Rectal smooth muscle tissue (tissue), 1 donor: ENCODE measurements around the gene PKNOX2.

ENCODE experiments used
- H3K27ac ChIP-seq: one replicate; pipeline ENCODE4 v1.7.0; 2013; ENCODE audit warnings: low read depth, low read length, inconsistent platforms
- H3K27me3 ChIP-seq: one replicate; pipeline ENCODE4 v1.7.0; 2013; ENCODE audit warnings: low read length; ENCODE audit not compliant: control insufficient read depth, insufficient read depth
- H3K36me3 ChIP-seq: one replicate; pipeline ENCODE4 v1.7.0; 2013; ENCODE audit warnings: low read length; ENCODE audit not compliant: control insufficient read depth, insufficient read depth
- H3K4me1 ChIP-seq: one replicate; pipeline ENCODE4 v1.7.0; 2013; ENCODE audit warnings: low read length; ENCODE audit not compliant: control insufficient read depth, insufficient read depth
- H3K4me3 ChIP-seq: one replicate; pipeline ENCODE4 v1.7.0; 2013; ENCODE audit warnings: low read length
- H3K9ac ChIP-seq: one replicate; pipeline ENCODE4 v1.7.0; 2013; ENCODE audit warnings: low read length

Gene PKNOX2

DNA sequence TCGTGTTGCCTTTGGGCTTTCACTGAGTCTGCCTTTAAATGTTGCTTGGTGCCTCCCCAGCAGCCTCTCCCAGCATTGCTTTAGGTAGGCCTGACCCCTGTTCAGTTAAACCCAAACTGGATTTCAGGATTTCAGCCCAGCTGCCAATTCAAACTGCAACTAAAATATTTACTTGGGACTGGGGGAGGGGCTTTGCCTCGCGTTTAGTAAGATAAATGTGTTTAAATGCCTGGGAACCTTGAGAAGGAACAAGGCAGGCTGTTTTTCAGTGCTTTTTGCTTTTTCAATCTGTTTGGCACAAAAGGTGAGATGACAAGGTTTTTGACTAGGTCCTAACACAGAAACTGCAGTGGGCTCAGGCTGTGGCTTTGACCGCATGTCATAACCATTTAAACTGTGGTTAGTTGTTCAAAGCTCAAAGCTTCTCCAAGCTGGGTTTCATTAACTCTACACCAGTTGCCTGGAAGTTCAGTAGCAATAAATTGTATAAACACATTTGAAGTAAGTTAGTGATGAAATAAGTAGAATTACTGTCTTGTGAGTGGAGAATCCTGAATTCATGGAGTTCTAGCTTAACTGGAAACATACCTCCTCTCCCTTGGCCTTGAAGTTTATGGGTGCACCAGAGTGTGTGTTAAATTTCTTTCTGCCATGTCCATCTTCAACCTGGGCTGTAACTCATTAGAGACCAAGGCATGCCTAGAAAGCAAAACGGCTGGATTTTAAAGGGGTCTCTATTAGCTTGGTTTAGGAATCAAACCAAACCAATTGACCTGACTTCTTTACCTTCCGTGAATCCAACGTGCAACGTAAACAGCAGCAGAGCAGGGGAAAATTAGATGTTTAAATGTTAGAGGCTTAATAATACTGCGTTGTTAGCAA lies 3.6 kb downstream of the PKNOX2 start:
- H3K27ac ChIP-seq, result peak overlapping the region; percentile 11
- H3K36me3 ChIP-seq, result no peaks in the 10 kb centered on the region
- H3K4me3 ChIP-seq, result no peak overlapping the region
- H3K4me1 ChIP-seq, result peaks cover 16% of the 10 kb centered on the region
- no peak overlapping the region for H3K9ac ChIP-seq
- no peaks in the 10 kb centered on the region for H3K27me3 ChIP-seq

DNA sequence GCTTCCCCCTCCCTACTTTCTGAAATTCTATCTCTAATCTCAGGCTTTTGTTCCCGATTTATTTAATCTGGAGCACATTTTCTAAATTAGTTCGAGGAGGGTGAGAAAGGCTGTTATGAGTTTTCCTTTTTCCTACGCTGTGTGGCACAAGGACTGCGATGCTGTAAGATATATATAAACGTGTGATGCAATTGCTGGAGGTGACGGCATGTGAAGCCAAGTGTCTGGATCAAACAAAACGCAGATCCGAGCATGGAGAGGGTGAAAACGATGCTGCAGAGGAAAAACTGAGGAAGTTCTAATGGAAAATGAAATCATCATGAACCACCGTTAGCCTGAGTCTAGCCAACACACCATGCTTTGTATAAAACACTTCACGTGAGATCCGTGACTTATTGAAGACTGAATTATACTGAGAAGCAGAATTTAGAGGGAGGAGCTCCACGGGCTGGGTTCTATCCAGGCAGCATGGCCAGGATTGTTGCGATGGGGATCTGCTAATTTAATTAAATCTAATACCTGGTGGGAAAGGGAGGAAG lies 4.4 kb downstream of the PKNOX2 start:
- H3K4me1 ChIP-seq, result peaks cover 14% of the 10 kb centered on the region
- H3K36me3 ChIP-seq, result no peaks in the 10 kb centered on the region
- H3K27ac ChIP-seq, result peak overlapping the region; percentile 42
- no peak overlapping the region for H3K4me3 ChIP-seq
- no peaks in the 10 kb centered on the region for H3K27me3 ChIP-seq
- no peak overlapping the region for H3K9ac ChIP-seq

DNA sequence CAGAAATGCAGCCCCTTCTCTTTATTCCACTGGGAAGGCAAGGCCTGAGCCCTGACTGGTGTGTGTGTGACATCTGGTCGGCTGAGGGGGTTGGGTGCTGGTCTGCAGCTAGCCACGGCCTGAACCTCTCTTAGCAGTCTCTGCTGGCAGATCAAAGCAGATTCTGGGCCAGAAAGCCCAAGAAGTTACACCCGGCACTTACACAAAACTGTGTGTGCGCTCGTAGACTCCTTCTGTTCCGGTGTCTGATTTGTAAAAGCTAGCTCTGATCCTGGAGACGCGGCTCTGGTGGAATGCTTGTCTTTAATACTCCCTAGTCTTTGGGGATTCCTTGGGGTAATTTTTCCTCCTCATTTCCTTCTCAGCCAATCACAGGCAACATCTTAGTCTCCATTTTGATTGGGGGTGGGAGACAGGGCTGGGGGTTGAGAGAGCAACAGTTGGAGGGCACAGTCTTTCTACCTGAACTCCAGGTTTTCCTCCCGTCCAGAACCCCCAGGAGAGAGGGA lies 5.5 kb downstream of the PKNOX2 start:
- Histone ChIP-seq H3K36me3 (no peaks in the 10 kb centered on the region), H3K4me3 (peak overlapping the region; percentile 3), H3K9ac (no peak overlapping the region), H3K27me3 (no peaks in the 10 kb centered on the region), H3K27ac (peak overlapping the region; percentile 42), H3K4me1 (peaks cover 12% of the 10 kb centered on the region)

DNA sequence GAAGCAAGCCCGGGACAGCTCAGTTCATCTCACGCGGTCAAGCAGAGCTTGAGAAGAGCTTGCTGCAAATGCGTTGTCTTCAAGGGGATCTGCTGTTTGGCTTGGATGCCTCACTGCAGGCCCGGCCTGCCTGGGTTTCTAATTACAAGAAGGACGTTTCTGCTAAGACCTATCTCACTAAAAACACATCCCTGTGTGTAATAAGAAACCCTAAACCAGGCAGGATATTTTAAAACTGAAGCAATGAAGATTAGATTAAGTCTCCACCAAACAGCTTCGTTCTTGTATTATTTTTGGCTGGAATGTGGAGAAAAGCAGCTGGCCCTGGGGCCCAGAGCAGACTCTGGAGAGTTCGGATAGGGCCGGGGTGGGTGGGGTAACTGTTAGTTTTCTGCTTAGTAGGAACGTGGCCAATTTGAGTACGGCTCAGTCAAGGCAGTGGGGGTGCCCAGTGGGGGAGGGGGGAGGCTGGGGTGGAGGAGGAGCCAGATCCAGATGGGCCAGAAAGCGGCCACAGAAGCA lies 6.0 kb downstream of the PKNOX2 start:
- H3K4me3 ChIP-seq, result no peak overlapping the region
- H3K27me3 ChIP-seq, result no peaks in the 10 kb centered on the region
- H3K27ac ChIP-seq, result peak overlapping the region; percentile 15
- H3K4me1 ChIP-seq, result peaks cover 12% of the 10 kb centered on the region
- H3K36me3 ChIP-seq, result no peaks in the 10 kb centered on the region
- H3K9ac ChIP-seq, result no peak overlapping the region

DNA sequence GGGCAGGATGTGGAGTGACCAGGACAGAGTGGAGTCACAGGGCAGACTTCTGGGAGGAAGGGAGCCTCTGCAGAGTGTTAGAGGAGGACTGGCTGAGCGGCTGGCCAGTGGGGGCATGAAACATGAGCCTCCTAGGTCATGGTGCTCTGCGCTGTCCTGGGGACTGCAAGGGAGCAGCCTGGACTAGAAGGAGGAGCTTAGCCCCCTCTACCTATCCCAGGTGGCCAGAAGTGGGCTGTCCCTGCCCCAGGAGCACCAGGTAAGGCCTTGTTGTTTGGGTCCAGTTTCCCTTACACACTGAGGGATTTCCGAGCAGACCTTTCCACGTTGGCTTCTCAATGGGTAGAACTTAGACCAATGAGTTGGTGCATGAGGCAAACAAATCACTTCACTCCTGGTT lies 7.4 kb downstream of the PKNOX2 start:
- no peaks in the 10 kb centered on the region for H3K36me3 ChIP-seq
- no peak overlapping the region for H3K4me3 ChIP-seq
- H3K27me3 ChIP-seq, result peaks cover 2% of the 10 kb centered on the region
- H3K27ac ChIP-seq, result no peak overlapping the region
- H3K9ac ChIP-seq, result no peak overlapping the region
- H3K4me1 ChIP-seq, result peaks cover 12% of the 10 kb centered on the region

DNA sequence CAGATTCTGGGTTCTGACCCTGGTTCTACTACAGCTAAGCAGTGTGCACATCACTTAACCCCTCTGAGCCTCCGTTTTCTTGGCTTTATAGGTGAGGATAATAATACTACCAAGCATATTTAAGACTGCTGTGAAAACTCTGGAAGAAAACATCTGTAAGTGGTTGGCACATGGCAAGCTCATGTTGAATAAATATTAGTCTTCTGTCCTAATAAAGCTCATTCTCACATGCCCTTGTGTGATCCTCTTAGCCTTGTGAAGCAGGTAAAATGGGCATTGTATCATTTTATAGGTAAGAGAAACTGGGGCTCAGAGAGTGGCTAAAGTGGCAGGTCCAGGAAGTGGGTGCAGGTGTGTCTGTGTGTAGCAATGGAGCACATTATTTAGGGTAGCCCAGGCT lies 8.5 kb downstream of the PKNOX2 start:
- Histone ChIP-seq H3K36me3 (no peaks in the 10 kb centered on the region), H3K9ac (no peak overlapping the region), H3K27ac (no peak overlapping the region), H3K4me3 (no peak overlapping the region), H3K27me3 (peaks cover 2% of the 10 kb centered on the region), H3K4me1 (peaks cover 9% of the 10 kb centered on the region)

DNA sequence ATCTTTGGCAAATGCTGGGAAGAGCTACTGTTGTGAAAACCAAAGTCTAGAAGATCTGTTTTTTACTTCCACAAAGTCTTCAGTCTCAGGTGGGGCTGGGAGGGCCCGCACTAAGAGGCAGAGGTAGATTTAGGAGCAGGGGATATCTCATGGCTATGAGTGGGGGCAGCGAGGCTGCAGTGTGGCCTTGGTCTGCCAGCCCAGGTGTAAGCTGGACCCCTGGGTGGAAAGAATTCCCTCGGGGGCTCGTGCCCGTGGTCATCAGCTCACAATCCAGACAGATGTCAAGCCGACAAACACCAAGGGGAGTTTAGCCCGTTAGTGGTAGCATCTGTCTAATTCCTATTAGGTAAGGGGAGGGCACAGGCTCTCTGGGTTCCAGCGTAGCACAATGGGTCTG lies 9.0 kb downstream of the PKNOX2 start:
- no peak overlapping the region for H3K4me3 ChIP-seq
- peaks cover 6% of the 10 kb centered on the region for H3K4me1 ChIP-seq
- H3K36me3 ChIP-seq, result no peaks in the 10 kb centered on the region
- H3K27me3 ChIP-seq, result peaks cover 2% of the 10 kb centered on the region
- no peak overlapping the region for H3K27ac ChIP-seq
- no peak overlapping the region for H3K9ac ChIP-seq

DNA sequence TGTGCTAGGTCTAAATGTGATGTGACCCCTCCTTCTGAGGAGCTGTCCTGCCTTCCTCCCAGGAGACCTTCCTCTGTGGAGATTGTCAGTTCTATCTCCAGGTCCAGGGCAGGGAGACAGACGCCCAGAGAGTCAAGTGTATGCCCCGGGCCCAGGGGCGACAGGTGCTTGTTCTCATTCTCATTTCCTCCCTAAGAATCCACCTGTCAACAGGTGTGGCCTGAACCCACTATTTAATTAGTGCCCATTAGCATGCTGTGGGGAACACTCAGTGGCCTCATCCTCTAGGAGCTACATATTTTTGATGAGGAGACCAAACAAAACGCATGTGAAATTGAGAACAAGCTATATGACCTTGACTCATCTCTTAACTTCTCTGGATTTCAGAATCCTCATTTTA lies 9.5 kb downstream of the PKNOX2 start:
- no peaks in the 10 kb centered on the region for H3K36me3 ChIP-seq
- peaks cover 5% of the 10 kb centered on the region for H3K4me1 ChIP-seq
- peaks cover 2% of the 10 kb centered on the region for H3K27me3 ChIP-seq
- no peak overlapping the region for H3K9ac ChIP-seq
- no peak overlapping the region for H3K4me3 ChIP-seq
- no peak overlapping the region for H3K27ac ChIP-seq

DNA sequence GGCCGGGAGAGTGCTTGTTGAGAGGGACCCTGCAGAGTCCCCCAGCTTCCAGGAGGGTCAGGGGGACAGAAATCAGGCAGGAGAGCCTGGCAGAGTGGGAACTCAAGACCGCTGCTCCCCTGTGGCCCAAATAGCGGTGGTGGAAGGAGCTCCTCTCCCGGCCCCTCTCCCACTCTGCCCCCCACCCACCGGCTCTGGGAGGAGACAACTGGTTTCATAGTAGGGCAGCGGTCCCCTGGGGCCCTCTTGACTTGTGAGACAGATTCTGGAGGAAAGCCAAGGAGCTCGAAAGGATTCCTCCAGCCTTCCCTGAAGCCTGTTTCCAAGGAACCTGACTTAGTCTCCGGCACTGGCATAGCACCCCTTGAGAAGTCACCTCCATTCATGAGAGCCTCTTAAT lies 10.1 kb downstream of the PKNOX2 start:
- H3K27ac ChIP-seq, result no peak overlapping the region
- peaks cover 2% of the 10 kb centered on the region for H3K4me1 ChIP-seq
- H3K9ac ChIP-seq, result no peak overlapping the region
- no peaks in the 10 kb centered on the region for H3K36me3 ChIP-seq
- H3K27me3 ChIP-seq, result peaks cover 2% of the 10 kb centered on the region
- no peak overlapping the region for H3K4me3 ChIP-seq

DNA sequence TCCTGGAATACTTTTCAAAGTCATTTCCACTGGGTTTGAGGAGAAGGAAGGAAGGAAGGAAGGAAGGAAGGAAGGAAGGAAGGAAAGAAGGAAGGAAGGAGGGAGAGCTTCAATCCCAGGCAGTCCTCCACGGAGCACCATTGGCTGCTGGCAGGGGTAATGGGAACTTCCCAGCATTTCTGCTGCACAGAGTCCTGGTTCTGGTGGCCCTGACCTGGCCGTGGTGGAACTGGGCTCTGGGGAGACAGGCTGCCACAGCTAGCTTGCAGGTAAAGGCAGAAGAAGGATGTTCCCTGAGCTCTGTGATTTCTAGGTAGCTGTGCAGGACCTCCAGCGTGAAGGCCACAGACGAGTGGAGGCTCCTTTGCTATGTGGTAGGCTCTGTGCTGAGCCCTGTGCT lies 10.6 kb downstream of the PKNOX2 start:
- H3K9ac ChIP-seq, result no peak overlapping the region
- peaks cover 2% of the 10 kb centered on the region for H3K4me1 ChIP-seq
- H3K27ac ChIP-seq, result no peak overlapping the region
- H3K36me3 ChIP-seq, result no peaks in the 10 kb centered on the region
- H3K27me3 ChIP-seq, result peaks cover 2% of the 10 kb centered on the region
- no peak overlapping the region for H3K4me3 ChIP-seq

DNA sequence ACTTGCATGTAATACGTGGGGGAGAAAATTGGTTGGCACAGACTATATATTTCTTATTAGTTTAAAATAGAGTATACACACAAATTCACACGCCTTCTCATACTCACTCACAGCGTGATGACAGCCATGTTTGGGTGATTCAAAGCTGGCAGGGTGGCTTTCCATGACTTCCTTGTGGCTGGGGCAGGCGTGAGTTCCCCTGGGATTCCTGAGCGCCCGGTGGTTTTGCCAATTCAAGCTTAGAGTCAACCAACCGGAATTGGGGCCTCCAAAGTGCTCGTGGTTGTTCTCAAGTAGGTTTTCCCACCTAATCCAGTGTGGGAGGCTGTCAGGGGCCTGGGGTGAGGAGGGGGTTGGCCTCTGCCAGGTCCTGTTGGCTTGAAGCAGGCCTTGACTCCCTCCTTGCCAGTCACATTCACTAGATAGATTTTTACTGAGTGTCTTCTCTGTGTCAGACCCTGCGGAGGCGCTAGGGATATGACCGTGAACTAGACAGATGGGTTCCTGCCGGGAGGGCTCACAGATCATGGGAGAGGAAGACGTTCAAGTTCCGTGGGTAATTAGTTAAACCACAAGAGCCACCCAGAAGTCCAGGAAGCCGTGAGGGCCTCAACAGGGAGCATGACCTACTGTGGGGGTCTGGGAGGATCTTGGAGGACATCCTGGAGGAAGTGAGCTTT lies 11.5 kb downstream of the PKNOX2 start:
- H3K27me3 ChIP-seq, result peaks cover 2% of the 10 kb centered on the region
- no peak overlapping the region for H3K4me3 ChIP-seq
- H3K4me1 ChIP-seq, result no peaks in the 10 kb centered on the region
- H3K27ac ChIP-seq, result no peak overlapping the region
- H3K36me3 ChIP-seq, result no peaks in the 10 kb centered on the region
- H3K9ac ChIP-seq, result no peak overlapping the region

DNA sequence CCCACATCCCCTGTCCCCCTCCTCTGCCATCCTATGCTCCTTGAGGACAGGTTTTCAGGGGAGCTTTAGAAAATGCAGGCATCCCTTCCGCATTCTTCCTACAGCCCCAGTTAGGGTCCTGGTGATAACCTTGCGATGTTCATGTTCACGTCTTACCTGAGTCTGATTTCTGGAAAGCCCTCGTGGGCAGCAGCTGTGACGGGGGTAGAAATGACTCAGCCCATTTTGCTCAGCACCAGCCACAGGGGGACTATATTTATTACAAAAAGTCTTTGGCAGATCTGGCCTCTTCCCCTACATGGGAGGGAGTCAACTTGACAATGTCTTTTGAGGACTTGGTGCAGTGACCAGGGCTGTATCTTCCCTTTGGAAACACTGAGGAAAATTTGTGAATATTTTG lies 12.3 kb downstream of the PKNOX2 start:
- H3K9ac ChIP-seq, result no peak overlapping the region
- H3K4me3 ChIP-seq, result no peak overlapping the region
- no peaks in the 10 kb centered on the region for H3K4me1 ChIP-seq
- H3K27me3 ChIP-seq, result peaks cover 2% of the 10 kb centered on the region
- H3K27ac ChIP-seq, result no peak overlapping the region
- H3K36me3 ChIP-seq, result no peaks in the 10 kb centered on the region
